ENCODE results near the gene ITPRIPL1. TPM values are rescaled to one million over a fixed set of nuclear protein-coding genes. Genes with fewer than 3 reads are reported as not detected.

The ITPRIPL1 gene
- total and polyA plus RNA-seq, 2 donors from 2014 or later = 0.73 to 1.2 TPM

- H3K4me3 ChIP-seq (ENCODE audit: low read length in 3 of 3) = no peak overlapping the region
- DNase-seq = no peak
- FAIRE-seq = no peak
- H3K4me1 ChIP-seq (ENCODE audit: control insufficient read depth in 2 of 3, insufficient read depth in 2 of 3, low read depth in 1 of 3, low read length in 3 of 3) = peaks cover 0 to 3% (median 2%) of the 10 kb centered on the region in 3 donors
- no peaks in the 10 kb centered on the region for H3K9me3 ChIP-seq (ENCODE audit: control insufficient read depth in 2 of 3, insufficient read depth in 1 of 3, low read length in 3 of 3)
- H3K36me3 ChIP-seq (ENCODE audit: control insufficient read depth in 2 of 3, insufficient read depth in 3 of 3, low read length in 3 of 3) = no peaks in the 10 kb centered on the region
- H3K27me3 ChIP-seq (ENCODE audit: control insufficient read depth, insufficient read depth, low read length) = no peaks in the 10 kb centered on the region
- no peak for TF ChIP-seq CTCF (IDR thresholded peaks at IDR 0.05; ENCODE audit: borderline replicate concordance, extremely low read depth, insufficient read depth)
- intact Hi-C loops (cut with DNase I) = no loop called here
- H3K9ac ChIP-seq (ENCODE audit: low read length in 3 of 3) = no peak overlapping the region
- H3K27ac ChIP-seq (ENCODE audit: low read depth in 2 of 2, low read length in 2 of 2) = no peak overlapping the region
Observed at GRCh38 chr2:96361751-96362150, 36.6 kb downstream of the ITPRIPL1 start.

GRCh38 chr2:96369186-96369585, 44.1 kb downstream of the ITPRIPL1 start:
- no peak for FAIRE-seq
- Histone ChIP-seq H3K36me3 (ENCODE audit: control insufficient read depth in 2 of 3, insufficient read depth in 3 of 3, low read length in 3 of 3) (peaks cover 0 to 3% (median 0%) of the 10 kb centered on the region in 3 donors), H3K27ac (ENCODE audit: low read depth in 2 of 2, low read length in 2 of 2) (no peak overlapping the region), H3K9ac (ENCODE audit: low read length in 3 of 3) (no peak overlapping the region), H3K9me3 (ENCODE audit: control insufficient read depth in 2 of 3, insufficient read depth in 1 of 3, low read length in 3 of 3) (no peaks in the 10 kb centered on the region), H3K4me1 (ENCODE audit: control insufficient read depth in 2 of 3, insufficient read depth in 2 of 3, low read depth in 1 of 3, low read length in 3 of 3) (peaks cover 0 to 5% (median 5%) of the 10 kb centered on the region in 3 donors), H3K4me3 (ENCODE audit: low read length in 3 of 3) (no peak overlapping the region), H3K27me3 (ENCODE audit: control insufficient read depth, insufficient read depth, low read length) (no peaks in the 10 kb centered on the region)
- TF ChIP-seq CTCF (IDR thresholded peaks at IDR 0.05; ENCODE audit: borderline replicate concordance, extremely low read depth, insufficient read depth) = no peak
- DNase-seq = no peak
- intact Hi-C loops (cut with DNase I) = no loop called here

- H3K27me3 ChIP-seq (ENCODE audit: control insufficient read depth, insufficient read depth, low read length) = no peaks in the 10 kb centered on the region
- H3K4me1 ChIP-seq (ENCODE audit: control insufficient read depth in 2 of 3, insufficient read depth in 2 of 3, low read depth in 1 of 3, low read length in 3 of 3) = peaks cover 0 to 12% (median 5%) of the 10 kb centered on the region in 3 donors
- H3K9me3 ChIP-seq (ENCODE audit: control insufficient read depth in 2 of 3, insufficient read depth in 1 of 3, low read length in 3 of 3) = no peaks in the 10 kb centered on the region
- peaks cover 0 to 3% (median 0%) of the 10 kb centered on the region in 3 donors for H3K36me3 ChIP-seq (ENCODE audit: control insufficient read depth in 2 of 3, insufficient read depth in 3 of 3, low read length in 3 of 3)
- intact Hi-C loops (cut with DNase I) = no loop called here
- TF ChIP-seq CTCF (IDR thresholded peaks at IDR 0.05; ENCODE audit: borderline replicate concordance, extremely low read depth, insufficient read depth) = no peak
- no peak overlapping the region for H3K4me3 ChIP-seq (ENCODE audit: low read length in 3 of 3)
- H3K9ac ChIP-seq (ENCODE audit: low read length in 3 of 3) = no peak overlapping the region
- no peak for FAIRE-seq
- DNase-seq = peak in 4 of 5 donors; percentile 51 to 72 (median 58)
- no peak overlapping the region for H3K27ac ChIP-seq (ENCODE audit: low read depth in 2 of 2, low read length in 2 of 2)
Observed at GRCh38 chr2:96374211-96374951, 49.3 kb downstream of the ITPRIPL1 start.

Other genes with a start within 250 kb of the ITPRIPL1 start
- 1.4 TPM for gene ADRA2B, start 208.7 kb upstream of the ITPRIPL1 start, total RNA-seq
- 4.8 TPM for gene ADRA2B, start 208.7 kb upstream of the ITPRIPL1 start, polyA plus RNA-seq (ENCODE audit: insufficient read depth, low read depth, low replicate concordance)
- gene ASTL, start 186.8 kb upstream of the ITPRIPL1 start, total RNA-seq = not detected
- not detected for gene ASTL, start 186.8 kb upstream of the ITPRIPL1 start, polyA plus RNA-seq (ENCODE audit: insufficient read depth, low read depth, low replicate concordance)
- gene DUSP2, start 179.9 kb upstream of the ITPRIPL1 start, total RNA-seq = 11.8 TPM
- gene DUSP2, start 179.9 kb upstream of the ITPRIPL1 start, polyA plus RNA-seq (ENCODE audit: insufficient read depth, low read depth, low replicate concordance) = 5.6 TPM
- 112 TPM for gene STARD7, start 116.5 kb upstream of the ITPRIPL1 start, total RNA-seq
- 96.6 TPM for gene STARD7, start 116.5 kb upstream of the ITPRIPL1 start, polyA plus RNA-seq (ENCODE audit: insufficient read depth, low read depth, low replicate concordance)
- 72.3 TPM for gene TMEM127, start 59.3 kb upstream of the ITPRIPL1 start, total RNA-seq
- 37.4 TPM for gene TMEM127, start 59.3 kb upstream of the ITPRIPL1 start, polyA plus RNA-seq (ENCODE audit: insufficient read depth, low read depth, low replicate concordance)
- gene CIAO1, start 59.1 kb upstream of the ITPRIPL1 start, total RNA-seq = 63.0 TPM
- 48.2 TPM for gene CIAO1, start 59.1 kb upstream of the ITPRIPL1 start, polyA plus RNA-seq (ENCODE audit: insufficient read depth, low read depth, low replicate concordance)
- 118 TPM for gene SNRNP200, start 19.8 kb upstream of the ITPRIPL1 start, total RNA-seq
- gene SNRNP200, start 19.8 kb upstream of the ITPRIPL1 start, polyA plus RNA-seq (ENCODE audit: insufficient read depth, low read depth, low replicate concordance) = 46.7 TPM
- gene NCAPH, start 10.4 kb downstream of the ITPRIPL1 start, total RNA-seq = 0.72 TPM
- 0.17 TPM for gene NCAPH, start 10.4 kb downstream of the ITPRIPL1 start, polyA plus RNA-seq (ENCODE audit: insufficient read depth, low read depth, low replicate concordance)
- 3.2 TPM for gene NEURL3, start 180.0 kb downstream of the ITPRIPL1 start, total RNA-seq
- gene NEURL3, start 180.0 kb downstream of the ITPRIPL1 start, polyA plus RNA-seq (ENCODE audit: insufficient read depth, low read depth, low replicate concordance) = 11.1 TPM
- gene ARID5A, start 211.4 kb downstream of the ITPRIPL1 start, total RNA-seq = 26.3 TPM
- gene ARID5A, start 211.4 kb downstream of the ITPRIPL1 start, polyA plus RNA-seq (ENCODE audit: insufficient read depth, low read depth, low replicate concordance) = 8.6 TPM